ENCODE results near the gene OSR1.

GRCh38 chr2:19320813-19321212 is 37.6 kb downstream of the OSR1 start:
- TF ChIP-seq POLR2AphosphoS5 (IDR thresholded peaks at IDR 0.05) (no peak), EP300 (IDR thresholded peaks at IDR 0.05) (no peak)
